NCI-H1694 (cell line): ENCODE results near the gene ING3.

ENCODE experiments used
- DNase-seq: peaks from one replicate; lab custom pipeline; 2025; lab: John Stamatoyannopoulos, UW

Gene ING3, protein sequence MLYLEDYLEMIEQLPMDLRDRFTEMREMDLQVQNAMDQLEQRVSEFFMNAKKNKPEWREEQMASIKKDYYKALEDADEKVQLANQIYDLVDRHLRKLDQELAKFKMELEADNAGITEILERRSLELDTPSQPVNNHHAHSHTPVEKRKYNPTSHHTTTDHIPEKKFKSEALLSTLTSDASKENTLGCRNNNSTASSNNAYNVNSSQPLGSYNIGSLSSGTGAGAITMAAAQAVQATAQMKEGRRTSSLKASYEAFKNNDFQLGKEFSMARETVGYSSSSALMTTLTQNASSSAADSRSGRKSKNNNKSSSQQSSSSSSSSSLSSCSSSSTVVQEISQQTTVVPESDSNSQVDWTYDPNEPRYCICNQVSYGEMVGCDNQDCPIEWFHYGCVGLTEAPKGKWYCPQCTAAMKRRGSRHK

DNA sequence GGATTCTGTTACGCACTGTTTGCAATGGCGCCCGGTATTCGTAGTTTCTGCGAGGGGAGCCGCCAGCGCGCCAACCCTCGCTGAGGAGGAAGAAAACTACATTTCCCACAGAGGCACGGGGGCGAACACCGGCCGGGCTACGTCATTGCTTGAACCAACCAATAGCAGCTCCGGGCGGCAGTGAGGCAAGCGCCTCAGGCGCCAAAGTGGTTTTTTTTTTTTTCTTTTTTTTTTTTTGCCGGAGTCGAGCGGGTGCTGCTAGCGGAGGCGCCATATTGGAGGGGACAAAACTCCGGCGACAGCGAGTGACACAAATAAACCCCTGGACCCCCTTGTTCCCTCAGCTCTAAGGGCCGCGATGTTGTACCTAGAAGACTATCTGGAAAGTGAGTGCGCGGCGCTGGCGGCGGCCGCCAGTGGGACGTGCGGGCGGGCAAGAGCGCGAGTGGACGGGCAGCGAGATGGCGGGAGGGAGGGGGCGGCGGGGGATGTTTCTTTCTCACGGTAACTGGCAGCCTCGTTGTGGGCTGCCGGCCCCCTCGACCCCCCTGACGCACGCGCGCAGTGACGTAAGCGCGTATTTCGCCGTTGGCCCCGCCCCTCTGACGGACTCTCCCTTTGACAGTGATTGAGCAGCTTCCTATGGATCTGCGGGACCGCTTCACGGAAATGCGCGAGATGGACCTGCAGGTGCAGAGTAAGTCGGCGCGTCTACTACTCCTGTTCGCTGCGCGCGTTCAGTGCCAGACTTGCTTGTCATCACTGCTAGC is at the start of gene ING3:
ING3 (plus strand) TSS at position 239 of the 770 bp plus-strand sequence; CDS start at position 359, 120 bp downstream.
- peak; percentile 98 for DNase-seq

DNA sequence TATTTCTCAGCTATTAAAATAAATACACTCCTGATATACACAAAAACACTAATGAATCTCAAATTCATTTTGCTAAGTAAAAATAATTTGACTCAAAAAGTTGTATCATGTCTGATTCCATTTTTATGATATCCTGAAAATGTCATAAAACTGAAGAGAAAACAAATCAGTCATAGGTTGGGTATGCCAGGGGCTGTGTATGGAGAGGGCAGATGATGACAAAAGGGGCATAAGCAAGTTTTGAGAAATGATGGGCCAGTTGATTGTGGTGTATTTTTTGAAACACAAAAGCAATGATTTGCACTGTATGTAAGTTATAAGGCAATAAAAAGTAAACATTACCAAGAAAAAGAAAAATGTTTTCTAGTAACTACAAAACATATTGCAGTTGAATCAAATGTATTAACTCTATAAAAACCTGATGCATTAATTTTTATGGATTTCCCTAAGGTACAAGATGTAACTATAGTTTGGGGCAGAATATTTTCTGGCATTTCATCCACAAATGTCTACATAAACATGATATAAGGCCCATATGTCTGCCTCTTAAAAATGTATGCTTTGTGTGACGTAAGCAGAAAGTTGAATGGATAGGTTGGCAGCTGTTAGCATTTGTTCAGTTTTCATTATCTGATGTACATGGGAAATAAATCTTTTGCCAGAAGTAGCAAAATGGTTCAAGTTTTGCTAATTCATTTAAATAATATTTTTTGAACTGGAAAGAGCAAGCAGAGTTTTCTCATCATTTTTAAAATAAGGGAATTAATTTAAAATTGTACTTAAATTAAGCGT is 35.1 kb upstream of the ING3 start:
- DNase-seq = peak; percentile 21

DNA sequence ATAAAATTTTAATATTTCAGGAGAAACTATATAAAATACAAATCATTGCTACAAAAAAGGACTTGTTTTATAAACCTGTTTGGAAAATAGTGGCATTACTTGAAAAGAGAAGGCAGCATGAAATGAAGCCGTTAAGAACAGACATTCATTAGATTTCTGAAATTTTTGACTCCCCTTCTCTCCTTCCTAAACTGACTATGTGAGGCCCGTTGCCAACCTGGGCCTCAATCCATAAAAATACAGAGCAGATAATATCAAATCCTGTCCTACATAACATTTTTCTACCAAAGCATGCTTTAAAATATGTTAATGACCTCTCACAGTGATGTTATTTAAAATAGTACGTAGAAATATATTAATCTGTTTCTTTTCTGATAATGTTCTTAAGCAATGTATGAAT is 34.5 kb upstream of the ING3 start:
- DNase-seq = no peak

DNA sequence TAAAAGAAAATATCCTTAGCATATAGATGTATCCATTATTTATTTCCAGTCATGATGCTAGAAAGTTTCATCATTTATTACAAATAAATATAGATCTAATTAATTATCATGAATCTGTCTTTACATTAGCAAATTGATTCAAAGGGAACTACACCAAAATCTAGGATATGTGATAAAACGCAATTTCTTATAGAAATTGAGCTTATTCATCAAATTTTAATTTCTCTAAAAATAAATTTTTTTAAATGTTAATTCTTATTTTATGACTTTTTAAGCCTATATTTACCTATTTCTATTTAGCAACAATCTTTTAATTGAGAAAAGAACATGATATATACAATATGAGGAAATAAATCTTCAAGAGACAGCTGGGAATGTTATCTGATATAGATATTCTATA is 34.0 kb upstream of the ING3 start:
- DNase-seq = no peak

GRCh38 chr7:120919466-120919865 is 31.1 kb upstream of the ING3 start:
- no peak for DNase-seq

GRCh38 chr7:120920034-120920433 is 30.5 kb upstream of the ING3 start:
- no peak for DNase-seq

GRCh38 chr7:120920591-120921274 is 29.8 kb upstream of the ING3 start:
- DNase-seq = peak; percentile 47

DNA sequence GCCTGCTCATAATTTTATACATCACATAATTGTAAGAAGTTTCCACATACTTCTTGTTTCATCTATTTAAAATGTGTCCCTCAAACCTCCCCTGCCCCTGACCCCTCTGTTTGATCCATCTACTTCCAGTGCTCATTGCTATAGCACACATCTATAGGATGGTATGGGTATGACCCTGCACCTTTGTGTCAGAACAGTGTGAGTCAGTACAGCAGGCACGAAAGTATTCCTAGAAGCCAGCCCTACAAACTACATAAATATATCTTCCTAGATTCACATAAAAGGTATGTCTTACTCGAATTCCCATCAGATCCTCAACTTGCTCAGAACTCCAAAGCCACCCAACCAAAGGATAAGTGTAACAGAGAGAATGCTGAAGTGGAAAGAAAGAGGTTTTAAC is 25.7 kb upstream of the ING3 start:
- DNase-seq = no peak

DNA sequence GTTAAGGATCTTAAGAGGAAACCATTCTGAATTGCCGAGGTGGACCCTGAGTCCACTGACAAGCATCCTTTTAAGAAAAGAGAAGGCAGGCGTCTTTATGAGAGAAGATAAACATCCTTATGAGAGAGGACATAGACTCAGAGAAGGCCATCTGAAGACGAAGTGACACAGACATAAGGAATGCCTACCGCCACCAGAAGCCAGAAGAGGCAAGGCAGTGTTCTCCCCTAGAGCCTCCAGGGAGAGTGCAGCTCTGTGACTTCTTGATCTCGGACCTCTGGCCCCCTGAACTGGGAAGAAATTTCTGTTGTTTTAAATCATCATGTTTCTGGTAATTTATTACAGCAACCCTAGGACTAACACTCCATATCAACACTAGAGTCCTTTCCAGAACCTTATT is 25.2 kb upstream of the ING3 start:
- DNase-seq = no peak

DNA sequence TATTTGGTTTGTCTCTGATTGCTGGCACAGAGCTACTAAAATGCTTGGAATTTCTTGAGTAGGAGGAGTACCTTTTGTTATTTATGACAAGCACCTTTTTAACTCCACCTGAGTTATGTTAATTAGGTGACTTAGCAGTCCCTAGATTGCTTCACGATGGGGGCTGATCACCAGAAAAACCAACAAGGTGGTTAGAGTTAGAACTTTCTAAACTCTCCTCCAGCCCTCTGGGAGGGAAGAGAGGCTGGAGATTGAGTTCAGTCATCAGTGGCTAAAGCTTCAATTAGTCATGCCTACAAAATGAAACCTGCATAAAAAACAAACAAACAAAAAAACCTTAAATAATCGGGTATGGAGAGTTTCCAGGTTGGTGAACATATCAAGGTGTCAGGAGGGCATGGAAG is 23.6 kb upstream of the ING3 start:
- no peak for DNase-seq

DNA sequence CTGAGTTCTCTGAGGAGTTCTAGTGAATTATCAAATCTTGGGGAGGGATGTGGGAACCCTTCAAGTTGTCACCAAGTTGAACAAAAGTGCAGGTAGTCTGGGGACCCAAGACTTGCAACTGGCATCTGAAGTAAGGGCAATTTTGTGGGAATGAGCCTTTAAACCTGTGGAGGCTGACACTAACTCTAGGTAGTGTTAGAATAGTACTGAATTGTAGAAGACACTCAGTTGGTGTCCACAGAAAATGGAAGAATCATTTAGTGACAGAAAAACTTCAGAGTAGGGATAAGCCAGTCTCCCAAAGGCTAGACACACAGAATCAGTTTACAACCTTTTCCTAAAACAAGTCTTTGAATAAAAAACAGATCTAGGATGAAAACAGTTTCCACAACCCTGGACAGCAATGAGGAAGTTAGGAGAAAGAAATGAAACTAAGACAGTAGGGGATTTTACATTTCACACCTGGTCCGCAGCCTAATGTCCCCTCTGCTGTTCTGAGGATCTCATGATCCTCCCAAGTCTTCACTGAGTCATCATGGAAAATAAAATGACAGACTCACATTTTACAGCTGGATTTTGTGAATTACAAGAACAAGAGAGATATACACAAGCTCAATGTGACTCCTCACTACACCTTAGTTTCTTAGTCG is 23.0 kb upstream of the ING3 start:
- no peak for DNase-seq

DNA sequence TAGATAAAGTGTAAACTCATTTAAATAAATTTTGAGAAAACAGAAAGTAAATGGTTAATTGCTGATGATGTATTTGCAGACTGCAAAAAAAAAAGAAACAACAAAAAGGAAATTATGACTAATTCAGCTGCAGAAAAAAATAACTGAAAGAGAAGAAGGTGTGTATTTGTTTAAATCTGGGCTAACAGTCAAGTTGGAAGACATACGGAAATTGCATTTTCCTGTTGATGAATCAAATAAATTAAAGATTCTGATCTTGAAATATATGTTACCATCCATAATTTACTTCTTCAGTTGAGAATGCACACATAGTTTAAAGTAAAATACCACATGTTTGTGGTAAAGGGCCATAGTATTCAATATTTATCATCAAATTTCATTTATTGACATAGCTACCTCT is 19.3 kb upstream of the ING3 start:
- no peak for DNase-seq

GRCh38 chr7:120933475-120933874 is 17.1 kb upstream of the ING3 start:
- no peak for DNase-seq

DNA sequence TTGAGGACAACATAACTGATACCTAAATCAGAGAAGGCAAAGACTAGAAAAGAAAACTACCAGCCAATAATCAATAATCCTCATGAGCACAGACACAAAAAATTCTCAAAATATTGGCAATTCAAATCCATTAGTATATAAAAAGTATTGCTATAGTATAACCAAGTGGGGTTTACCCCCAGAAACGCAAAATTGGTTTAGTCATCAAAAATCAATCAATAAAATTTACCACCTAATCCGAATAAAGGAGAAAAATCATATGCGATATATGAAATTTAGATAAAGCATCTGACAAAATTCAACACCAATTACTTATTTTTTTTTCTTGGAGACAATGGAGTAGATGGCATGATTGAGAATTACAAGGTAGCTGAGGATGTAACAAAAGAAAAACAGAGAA is 11.2 kb upstream of the ING3 start:
- DNase-seq = no peak

DNA sequence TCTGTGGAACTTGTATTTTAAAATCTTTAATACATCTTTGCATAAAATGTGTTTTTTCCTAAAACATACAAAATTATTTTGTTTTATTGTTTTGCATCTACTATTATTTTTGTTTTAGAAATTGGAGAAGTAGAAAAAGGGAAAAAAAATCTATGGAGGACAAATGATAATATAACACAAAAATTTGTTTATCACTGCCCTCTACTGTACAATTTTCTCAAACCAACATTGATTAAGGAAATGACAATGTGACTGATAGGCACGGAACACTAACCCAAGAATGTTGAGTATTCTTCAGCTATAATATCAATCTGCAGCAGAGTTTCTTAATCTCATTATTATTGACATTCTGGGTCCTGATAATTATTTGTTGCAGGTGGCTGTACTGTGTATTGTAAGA is 9.5 kb upstream of the ING3 start:
- peak; percentile 33 for DNase-seq

GRCh38 chr7:120941856-120942255 is 8.7 kb upstream of the ING3 start:
- DNase-seq = no peak

- no peak for DNase-seq
Measured at GRCh38 chr7:120942861-120943260, 7.7 kb upstream of the ING3 start.

GRCh38 chr7:120944826-120945562 is 5.6 kb upstream of the ING3 start:
- DNase-seq = no peak

GRCh38 chr7:120947980-120948379 is 2.6 kb upstream of the ING3 start:
- no peak for DNase-seq

DNA sequence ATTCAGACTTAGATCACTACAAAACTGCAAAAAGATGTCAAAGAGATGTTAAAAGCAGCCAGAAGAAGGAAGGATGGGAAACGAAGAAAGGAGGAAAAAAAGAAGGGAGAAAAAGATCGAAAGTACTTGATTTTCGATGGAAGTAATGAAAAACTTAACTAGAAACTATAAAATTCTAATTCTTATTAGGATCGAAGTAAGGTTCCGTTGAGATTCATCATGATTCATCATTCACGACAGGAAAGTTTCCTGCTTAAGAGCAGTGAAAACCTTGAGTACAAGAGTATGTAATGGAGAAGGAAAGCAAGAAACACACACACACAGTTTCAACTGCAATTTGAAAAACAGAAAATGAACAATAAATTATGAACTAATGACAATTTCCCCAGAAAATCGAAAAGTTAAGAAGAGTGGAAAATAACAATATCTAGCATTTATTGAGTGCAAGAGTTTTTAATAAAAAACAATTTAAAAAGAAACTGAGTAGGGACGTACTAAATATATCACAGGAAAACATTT is 1.1 kb upstream of the ING3 start:
- no peak for DNase-seq
